Bone marrow (tissue), 2 donors: Measurements from ENCODE around the gene NEIL1.
"Not testable (repeated sequence)": the region's sequence is repeated elsewhere in the genome, so short reads cannot be mapped to it uniquely, and the experiment has no call there.

Source experiments
- DNase-seq, 2 donors: peaks; one replicate each; lab custom pipeline; 2025; lab: John Stamatoyannopoulos, UW

NEIL1 gene

GRCh38 chr15:75333654-75334419 lies 13.0 kb upstream of the NEIL1 start:
- not testable (repeated sequence) for DNase-seq

- DNase-seq = no peak
These were observed 11.5 kb upstream of the NEIL1 start for GRCh38 chr15:75335313-75335704.

DNA sequence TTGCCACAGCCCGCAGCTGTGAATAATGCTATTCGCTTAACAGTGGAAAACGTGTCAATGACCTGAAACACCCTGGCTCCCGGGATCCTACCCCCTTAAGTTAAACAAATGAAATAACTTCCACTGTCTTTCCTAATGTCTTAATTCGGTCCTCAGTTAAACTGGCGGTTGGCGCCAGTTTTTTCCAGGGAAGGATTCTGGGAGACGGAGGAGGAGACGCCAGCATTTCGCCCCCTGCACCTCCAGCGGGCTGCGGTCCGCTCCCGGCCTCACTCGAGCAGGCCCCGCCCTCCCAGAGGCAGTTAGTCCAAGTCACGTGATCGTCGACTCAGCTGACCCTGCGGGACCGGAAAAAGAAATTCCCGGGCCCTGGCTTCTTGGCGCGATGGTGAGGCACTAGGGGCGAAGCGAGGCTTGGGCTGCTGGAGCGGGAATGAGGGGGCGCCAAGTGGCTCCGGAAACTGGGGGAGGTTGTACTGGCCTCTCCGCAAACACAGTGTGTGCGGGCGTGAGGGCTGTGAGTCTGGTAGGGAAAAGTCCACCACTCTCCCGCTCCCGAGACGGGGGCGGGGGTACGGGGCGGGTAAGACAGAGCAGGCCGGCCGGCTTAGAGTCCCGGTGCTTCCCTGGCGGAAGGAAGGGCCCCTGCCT lies 11.0 kb upstream of the NEIL1 start, which contains the start of gene COMMD4:
TSS of gene COMMD4 (plus strand) at position 359 of the 651 bp plus-strand sequence. CDS start at position 386, 27 bp downstream.
- peak; percentile 37 to 47 for DNase-seq

GRCh38 chr15:75338661-75339240 lies 8.1 kb upstream of the NEIL1 start:
- DNase-seq = no peak

DNA sequence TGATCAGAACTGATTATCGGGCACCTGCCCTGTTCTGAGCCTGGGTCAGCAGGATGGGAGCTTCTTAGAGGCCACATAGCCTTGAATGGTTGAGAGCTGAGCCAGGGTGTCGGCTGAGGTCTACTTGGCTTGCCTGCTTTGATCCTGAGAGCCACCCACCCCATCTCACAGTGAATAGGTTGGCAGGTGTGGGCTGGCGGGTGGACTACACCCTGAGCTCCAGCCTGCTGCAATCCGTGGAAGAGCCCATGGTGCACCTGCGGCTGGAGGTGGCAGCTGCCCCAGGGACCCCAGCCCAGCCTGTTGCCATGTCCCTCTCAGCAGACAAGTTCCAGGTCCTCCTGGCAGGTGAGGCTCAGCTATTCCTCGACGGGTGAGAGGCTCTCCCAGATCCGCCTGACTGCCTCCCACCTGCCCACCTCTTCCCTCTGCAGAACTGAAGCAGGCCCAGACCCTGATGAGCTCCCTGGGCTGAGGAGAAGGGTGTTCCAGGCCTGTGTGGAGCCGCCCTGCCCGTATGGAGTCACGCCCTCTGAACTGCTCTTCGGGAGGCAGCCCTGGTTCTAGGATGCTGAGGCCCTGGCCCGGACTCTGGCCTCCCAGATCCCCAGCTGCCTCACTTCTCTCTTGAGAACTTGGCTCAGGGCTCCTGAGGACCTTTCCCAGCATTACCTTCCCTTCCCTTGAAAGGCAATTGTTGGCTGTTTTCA lies 7.2 kb upstream of the NEIL1 start:
- no peak for DNase-seq

DNA sequence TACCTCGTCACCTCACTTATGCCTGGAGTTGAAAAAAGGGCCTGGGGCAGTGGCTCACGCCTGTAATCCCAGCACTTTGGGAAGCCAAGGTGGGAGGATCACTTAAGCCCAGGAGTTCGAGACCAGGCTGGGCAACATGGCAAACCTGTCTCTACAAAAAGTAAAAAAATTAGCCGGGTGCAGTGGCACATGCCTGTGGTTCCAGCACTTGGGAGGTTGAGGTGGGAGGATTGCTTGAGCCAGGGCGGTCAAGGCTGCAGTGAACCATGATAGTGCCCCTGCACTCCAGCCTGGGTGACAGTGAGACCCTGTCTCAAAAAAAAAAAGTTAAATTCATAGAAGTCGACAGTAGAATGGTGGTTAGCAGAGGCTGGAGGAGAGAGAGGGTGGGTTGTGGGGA lies 4.6 kb upstream of the NEIL1 start:
- no peak for DNase-seq

GRCh38 chr15:75343953-75344352 lies 2.9 kb upstream of the NEIL1 start:
- DNase-seq = not testable (repeated sequence)

GRCh38 chr15:75347222-75348033 lies 589 bp downstream of the NEIL1 start:
- no peak for DNase-seq

DNA sequence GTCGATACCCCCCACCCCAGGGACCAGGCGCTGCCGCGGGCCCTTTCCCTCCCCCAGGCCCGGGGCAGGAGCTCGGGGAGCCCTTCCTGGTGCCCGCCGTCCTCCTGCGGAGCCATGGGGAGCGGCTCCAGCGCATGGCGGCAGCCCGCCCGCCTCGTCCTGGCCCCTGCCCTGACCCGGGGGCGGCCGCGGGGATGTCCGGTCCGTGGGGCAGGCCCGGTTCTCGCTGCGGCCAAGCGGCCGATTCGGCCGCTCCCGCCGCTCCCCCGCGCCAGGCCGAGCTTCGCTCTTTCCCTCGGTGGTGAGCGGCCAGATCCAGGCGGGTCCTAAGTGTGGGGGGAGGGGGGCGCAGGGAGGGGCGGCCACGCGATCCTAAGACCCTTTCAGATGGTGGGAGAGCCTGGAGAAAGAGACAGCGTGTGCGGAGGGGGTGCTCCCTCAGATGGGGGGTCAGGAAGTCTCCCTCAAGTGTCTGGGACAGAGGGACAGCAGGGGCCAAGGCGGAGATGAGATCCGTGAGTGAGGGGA lies 1.3 kb downstream of the NEIL1 start:
- no peak for DNase-seq

GRCh38 chr15:75348562-75349350 lies 1.9 kb downstream of the NEIL1 start:
- no peak for DNase-seq

GRCh38 chr15:75349351-75349669 lies 2.5 kb downstream of the NEIL1 start:
- not testable (repeated sequence) for DNase-seq

DNA sequence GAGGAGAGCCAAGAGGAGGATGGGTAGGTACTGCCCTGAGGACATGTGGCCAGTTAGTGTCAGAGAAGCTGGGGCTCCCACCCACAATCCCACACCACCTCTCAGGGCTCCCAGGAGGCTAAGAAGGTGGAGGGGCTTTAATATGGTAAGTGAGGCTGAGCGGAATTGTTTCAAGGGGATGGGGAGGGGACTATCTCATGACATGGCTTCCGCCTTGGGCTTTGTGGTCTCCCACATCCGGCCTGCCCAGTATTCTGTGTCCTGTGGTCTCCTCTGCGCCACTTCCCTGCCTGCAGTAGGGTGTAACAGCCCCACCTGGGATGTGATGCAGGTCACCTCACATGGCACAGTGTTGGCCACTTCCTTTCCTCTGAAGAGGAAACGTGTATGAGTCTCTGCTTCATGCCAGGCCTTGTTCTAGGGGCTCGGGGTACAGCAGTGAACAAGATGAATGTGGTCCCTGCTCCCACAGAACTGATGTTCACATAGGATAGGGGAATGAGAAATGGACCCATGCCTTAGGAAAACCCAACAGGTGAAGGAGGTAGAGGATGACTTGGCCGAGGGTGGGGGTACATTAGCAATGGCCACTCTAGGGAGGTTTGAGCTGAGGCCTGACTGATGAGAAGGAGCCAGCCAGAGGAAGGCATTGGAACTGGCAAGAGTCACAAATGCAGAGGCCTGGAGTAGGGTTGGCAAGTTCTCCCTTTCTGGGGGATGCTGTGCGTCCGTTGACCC lies 3.2 kb downstream of the NEIL1 start:
- peak in 1 of 2 donors; percentile 48 for DNase-seq

GRCh38 chr15:75350601-75351361 lies 3.9 kb downstream of the NEIL1 start:
- no peak for DNase-seq

DNA sequence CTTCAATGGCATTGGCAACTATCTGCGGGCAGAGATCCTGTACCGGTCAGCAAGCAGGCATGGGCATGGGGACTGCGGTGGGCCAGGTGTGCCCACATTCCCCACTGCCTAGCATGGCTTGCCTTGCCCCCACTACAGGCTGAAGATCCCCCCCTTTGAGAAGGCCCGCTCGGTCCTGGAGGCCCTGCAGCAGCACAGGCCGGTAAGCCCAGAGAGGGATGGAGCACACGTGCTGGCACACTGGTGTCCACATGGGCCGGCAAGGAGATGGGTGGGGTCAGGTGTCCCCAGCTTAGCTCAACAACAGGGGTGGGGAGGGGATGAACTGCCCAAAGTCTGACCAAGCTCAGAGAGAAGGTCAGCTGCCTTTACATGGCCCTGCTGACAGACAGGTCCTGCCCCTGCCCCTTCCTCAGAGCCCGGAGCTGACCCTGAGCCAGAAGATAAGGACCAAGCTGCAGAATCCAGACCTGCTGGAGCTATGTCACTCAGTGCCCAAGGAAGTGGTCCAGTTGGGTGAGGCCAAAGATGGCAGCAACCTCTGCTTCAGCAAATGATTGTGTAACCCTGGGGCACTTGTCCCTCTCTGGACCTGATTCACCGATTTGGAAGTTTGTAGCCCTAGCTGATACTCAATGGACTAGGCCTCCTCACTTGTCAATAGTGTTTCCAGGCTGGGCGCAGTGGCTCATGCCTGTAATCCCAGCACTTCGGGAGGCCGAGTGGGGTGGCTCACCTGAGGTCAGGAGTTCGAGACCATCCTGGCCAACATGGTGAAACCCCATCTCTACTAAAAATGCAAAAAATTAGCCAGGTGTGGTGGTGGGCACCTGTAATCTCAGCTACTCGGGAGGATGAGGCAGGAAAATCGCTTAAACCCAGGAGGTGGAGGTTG lies 5.6 kb downstream of the NEIL1 start:
- DNase-seq = no peak

DNA sequence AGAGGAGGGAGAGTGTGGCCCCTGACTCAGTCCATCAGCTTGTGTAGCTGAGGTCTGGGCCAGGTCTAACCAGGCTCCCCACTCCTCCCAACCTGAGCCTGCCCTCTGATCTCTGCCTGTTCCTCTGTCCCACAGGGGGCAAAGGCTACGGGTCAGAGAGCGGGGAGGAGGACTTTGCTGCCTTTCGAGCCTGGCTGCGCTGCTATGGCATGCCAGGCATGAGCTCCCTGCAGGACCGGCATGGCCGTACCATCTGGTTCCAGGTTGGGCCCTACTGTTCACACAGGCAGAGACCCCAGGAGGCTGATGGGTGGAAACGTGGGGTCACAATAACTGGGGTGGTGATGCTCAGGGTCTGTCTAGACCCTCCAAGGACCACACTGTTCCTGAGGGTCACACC lies 6.8 kb downstream of the NEIL1 start:
- DNase-seq = no peak

DNA sequence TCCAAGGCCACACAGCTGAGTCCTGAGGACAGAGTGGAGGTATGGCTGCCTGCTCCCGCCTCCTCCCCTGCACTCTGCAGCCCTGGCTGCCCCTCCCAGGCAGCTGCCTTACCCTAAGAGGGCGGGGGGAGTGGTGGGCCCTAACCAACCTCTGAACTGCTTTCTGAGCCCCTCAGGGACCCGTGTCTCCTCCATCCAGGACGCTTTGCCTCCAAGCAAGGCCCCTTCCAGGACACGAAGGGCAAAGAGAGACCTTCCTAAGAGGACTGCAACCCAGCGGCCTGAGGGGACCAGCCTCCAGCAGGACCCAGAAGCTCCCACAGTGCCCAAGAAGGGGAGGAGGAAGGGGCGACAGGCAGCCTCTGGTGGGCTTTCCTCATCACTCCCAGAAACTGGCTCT lies 7.6 kb downstream of the NEIL1 start:
- no peak for DNase-seq

DNA sequence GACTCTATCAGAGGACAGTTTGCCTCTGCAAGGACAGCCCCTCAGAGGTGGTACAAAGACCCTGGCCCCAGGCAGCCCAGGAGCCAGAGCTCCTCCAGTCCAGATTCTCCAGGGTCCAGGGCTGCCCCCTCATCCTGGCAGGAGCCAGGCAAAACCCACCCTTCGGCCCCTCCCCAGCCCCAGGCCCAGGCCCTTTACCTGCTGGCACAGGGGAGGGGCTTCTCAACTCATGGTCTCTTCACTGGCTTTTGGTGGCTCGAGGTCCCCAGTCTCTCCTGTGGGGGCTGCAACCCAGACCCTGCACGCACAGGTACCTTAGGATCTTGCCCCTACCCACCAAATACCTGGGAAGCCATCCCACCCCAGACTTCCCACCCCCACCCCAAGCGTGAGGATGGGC lies 8.5 kb downstream of the NEIL1 start:
- no peak for DNase-seq

DNA sequence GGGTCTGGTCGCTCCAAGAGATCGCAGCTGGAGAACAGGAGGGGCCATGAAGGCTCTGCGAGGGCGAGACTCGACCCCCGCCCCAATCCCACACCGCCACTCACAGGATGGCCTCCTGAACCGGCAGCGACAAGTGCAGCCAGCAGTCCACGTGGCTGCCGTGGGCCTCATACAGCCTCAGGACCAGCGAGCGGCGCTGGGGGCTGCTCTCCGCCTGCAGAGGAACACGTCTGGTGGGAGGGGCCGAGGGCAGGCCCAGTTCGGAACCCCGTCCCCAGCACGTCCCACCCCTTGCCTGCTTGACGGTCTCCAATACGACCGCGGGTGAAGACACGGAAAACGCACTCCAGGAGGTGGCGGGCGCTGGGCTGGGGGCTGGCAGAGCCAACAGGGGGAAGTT lies 9.2 kb downstream of the NEIL1 start:
- DNase-seq = no peak
